B cell (primary cell): ENCODE results near the gene LMBR1L. TPM values are rescaled to one million over a fixed set of nuclear protein-coding genes. Genes with fewer than 3 reads are reported as not detected.

Source experiments
- ATAC-seq: fragments of 200-7000 bp; cut with Tn5 transposase; one replicate; pipeline ENCODE4 v1.10.0; 2021; ENCODE audit warnings: low read depth, mild to moderate bottlenecking, moderate number of reproducible peaks, moderate library complexity
- CTCF ChIA-PET: fragments of 350-600 bp; sonication (Branson Sonifier 250); formaldehyde crosslinking; loops from one replicate; lab custom pipeline; 2021; ENCODE audit warnings: antibody characterized with exemption, inconsistent platforms; lab: Charles Lee
- POLR2A ChIA-PET: fragments of 350-600 bp; sonication (Branson Sonifier 250); formaldehyde crosslinking; loops from one replicate; lab custom pipeline; 2021; ENCODE audit warnings: antibody characterized with exemption; lab: Charles Lee
- DNase-seq: peaks from one replicate; pipeline ENCODE4 v3.0.0; 2013
- H2AFZ ChIP-seq: 2 replicates; pipeline ENCODE4 v1.6.1; 2012; ENCODE audit warnings: mild to moderate bottlenecking, low read depth, low read length; ENCODE audit not compliant: insufficient read depth, poor library complexity, severe bottlenecking
- H3K27ac ChIP-seq, 2 donors: 1 replicate in 1 of 2; 2 replicates in 1 of 2; pipeline ENCODE4 v1.5.1; 2012 to 2013; ENCODE audit warnings: low read length in 2 of 2, mild to moderate bottlenecking in 2 of 2, moderate library complexity in 1 of 2
- H3K27me3 ChIP-seq, 4 experiments: fragments of 200-600 bp in 1 of 4; sonication (generic) in 1 of 4; replicated peaks in 1 of 4; 1 replicate in 2 of 4; 2 replicates in 2 of 4; pipeline versions ENCODE4 v1.6.1 to v1.7.0; 2013 to 2016; ENCODE audit warnings: low read length in 3 of 4, mild to moderate bottlenecking in 2 of 4, mixed read lengths in 1 of 4, moderate library complexity in 1 of 4; ENCODE audit not compliant: insufficient read depth in 4 of 4, control insufficient read depth in 3 of 4; ENCODE audit errors: control extremely low read depth in 1 of 4
- H3K36me3 ChIP-seq, 2 experiments: replicated peaks in 1 of 2; 1 replicate in 1 of 2; 2 replicates in 1 of 2; pipeline versions ENCODE4 v1.6.1 to v1.7.1; 2013; ENCODE audit warnings: low read length in 1 of 2; ENCODE audit not compliant: insufficient read depth in 2 of 2, control insufficient read depth in 1 of 2; ENCODE audit errors: control extremely low read depth in 1 of 2, extremely low read depth in 1 of 2
- H3K4me1 ChIP-seq, 2 donors: fragments of 200-600 bp in 1 of 2; sonication (generic) in 1 of 2; 1 replicate in 1 of 2; 2 replicates in 1 of 2; pipeline versions ENCODE4 v1.5.1 to v1.6.1; 2013 to 2017; ENCODE audit warnings: low read length in 2 of 2; ENCODE audit not compliant: control insufficient read depth in 2 of 2, insufficient read depth in 2 of 2
- H3K4me2 ChIP-seq: replicated peaks from 2 replicates; pipeline ENCODE3; 2012; ENCODE audit warnings: mild to moderate bottlenecking, low read depth, low read length; ENCODE audit not compliant: poor library complexity, severe bottlenecking
- H3K4me3 ChIP-seq, 5 experiments: fragments of 200-600 bp in 1 of 5; sonication (generic) in 1 of 5; 1 replicate in 3 of 5; 2 replicates in 2 of 5; pipeline versions ENCODE4 v1.5.1 to v1.7.0; 2011 to 2016; ENCODE audit warnings: low read length in 4 of 5, mild to moderate bottlenecking in 4 of 5, low read depth in 2 of 5, control low read depth in 1 of 5, moderate library complexity in 1 of 5; ENCODE audit not compliant: insufficient read depth in 1 of 5; ENCODE audit errors: control extremely low read depth in 1 of 5, extremely low read depth in 1 of 5
- H3K79me2 ChIP-seq: fragments of 200-600 bp; sonication (generic); one replicate; pipeline ENCODE4 v1.6.0; 2016; ENCODE audit warnings: low read length; ENCODE audit not compliant: control insufficient read depth, insufficient read depth
- H3K9ac ChIP-seq: fragments of 200-600 bp; sonication (generic); 2 replicates; pipeline ENCODE4 v1.6.1; 2017; ENCODE audit warnings: mild to moderate bottlenecking, low read length, moderate library complexity
- H3K9me3 ChIP-seq, 3 donors: one replicate each; pipeline versions ENCODE4 v1.6.1 to v1.7.1; 2013; ENCODE audit warnings: low read length in 2 of 3; ENCODE audit not compliant: control insufficient read depth in 2 of 3, insufficient read depth in 1 of 3; ENCODE audit errors: control extremely low read depth in 1 of 3
- H4K20me1 ChIP-seq: 2 replicates; pipeline ENCODE4 v1.6.0; 2012; ENCODE audit warnings: mild to moderate bottlenecking, low read length; ENCODE audit not compliant: insufficient read depth, control insufficient read depth, poor library complexity, severe bottlenecking
- H3K27ac Mint-ChIP-seq: one replicate; pipeline ENCODE4 v1.8.0; 2021; ENCODE audit warnings: mixed read lengths
- H3K27me3 Mint-ChIP-seq: one replicate; pipeline ENCODE4 v1.8.0; 2021; ENCODE audit warnings: mixed read lengths
- H3K4me1 Mint-ChIP-seq: one replicate; pipeline ENCODE4 v1.8.0; 2021; ENCODE audit warnings: mixed read lengths
- H3K4me3 Mint-ChIP-seq: one replicate; pipeline ENCODE4 v1.8.0; 2021; ENCODE audit warnings: mixed read lengths
- H3K9me3 Mint-ChIP-seq: one replicate; pipeline ENCODE4 v1.8.0; 2022; ENCODE audit warnings: mixed read lengths; ENCODE audit not compliant: insufficient read depth
- CTCF ChIP-seq: fragments of 200-600 bp; IDR thresholded peaks from one replicate; pipeline ENCODE4 v1.8.0; 2022; ENCODE audit warnings: antibody characterized with exemption, mild to moderate bottlenecking
- EZH2 ChIP-seq: IDR thresholded peaks from 2 replicates; pipeline ENCODE4 v1.6.1; 2012; ENCODE audit warnings: borderline replicate concordance, low read depth, mild to moderate bottlenecking, moderate library complexity, low read length; ENCODE audit not compliant: insufficient read depth, poor library complexity, severe bottlenecking
- WGBS: methylation state at CpG from one replicate; pipeline ENCODE4 v1.1.5; 2013; ENCODE audit warnings: missing lambda C conversion rate; ENCODE audit not compliant: insufficient coverage; 5-methylcytosine and 5-hydroxymethylcytosine counted together
- intact Hi-C: fragments of 100-400 bp; cut with micrococcal nuclease; formaldehyde crosslinking; loops from one replicate; pipeline ENCODE4 v1.10.0; 2022
- polyA plus RNA-seq: library from polyadenylated mRNA; depleted of rRNA; stranded (reverse); fragments of >200 nt; gene quantifications from 2 replicates; pipeline ENCODE4 v1.2.3, GENCODE V29; 2012
- total RNA-seq, 2 donors: library from RNA; stranded (reverse); fragments of 120-200 nt in 1 of 2; gene quantifications; 1 replicate in 1 of 2; 2 replicates in 1 of 2; pipeline versions ENCODE4 v1.2.3 to v1.2.4, GENCODE V29; 2013 to 2022

LMBR1L gene
- total and polyA plus RNA-seq, 2 donors (not counting 1 experiment from before 2014, with no cell fraction given) = 133 to 187 TPM

- Histone ChIP-seq H2AFZ (no peak overlapping the region), H4K20me1 (no peaks in the 10 kb centered on the region), H3K36me3 (peaks cover 0 to 3% of the 10 kb centered on the region in 2 experiments), H3K79me2 (peaks cover 10% of the 10 kb centered on the region), H3K27me3 (no peaks in the 10 kb centered on the region), H3K4me1 (peaks cover 10 to 15% of the 10 kb centered on the region in 2 donors), H3K4me3 (no peak overlapping the region), H3K9me3 (no peaks in the 10 kb centered on the region), H3K27ac (no peak overlapping the region), H3K9ac (no peak overlapping the region), H3K4me2 (no peak overlapping the region)
- intact Hi-C loops = loop anchor here (1.0 kb wide), 4 partner anchors 11 to 59 kb away; partner anchors contain the start of genes KMT2D and LMBR1L
- Mint-ChIP-seq H3K4me3 (no peak overlapping the region), H3K4me1 (peaks cover 19% of the 10 kb centered on the region), H3K27me3 (no peaks in the 10 kb centered on the region), H3K9me3 (no peaks in the 10 kb centered on the region), H3K27ac (no peak overlapping the region)
- ATAC-seq = no peak
- POLR2A ChIA-PET = interaction anchor here (0.7 to 1.9 kb wide), 3 partner anchors 39 to 64 kb away, joined by 4 to 8 read pairs (median 5); partner anchors contain the start of genes LMBR1L and TUBA1B
- DNase-seq = no peak
- CTCF ChIA-PET = interaction anchor here (11.4 kb wide), 1 partner anchor 16 kb away, joined by 144 read pairs; no protein-coding TSS in a partner anchor
- WGBS = 100% methylated on average over 2 of the region's 11 CpGs
- TF ChIP-seq CTCF (no peak), EZH2 (no peak)
These were observed 39.7 kb downstream of the LMBR1L start for GRCh38 chr12:49070971-49071370.
